ENCODE measurements around the gene ARNT2.

Gene ARNT2

GRCh38 chr15:80457896-80458295, 53.7 kb downstream of the ARNT2 start:
- DNase-seq, result no peak
- intact Hi-C loops (cut with DNase I), result loop anchor here (5.0 to 10.0 kb wide), 2 partner anchors 319 to 517 kb away; partner anchors contain the start of gene CEMIP

GRCh38 chr15:80458580-80458979, 54.4 kb downstream of the ARNT2 start:
- intact Hi-C loops (cut with DNase I), result loop anchor here (5.0 to 10.0 kb wide), 2 partner anchors 319 to 516 kb away; partner anchors contain the start of gene CEMIP
- no peak for DNase-seq

GRCh38 chr15:80459380-80459779, 55.2 kb downstream of the ARNT2 start:
- intact Hi-C loops (cut with DNase I), result loop anchor here (5.0 to 10.0 kb wide), 2 partner anchors 318 to 515 kb away; partner anchors contain the start of gene CEMIP
- DNase-seq, result no peak

GRCh38 chr15:80459818-80460217, 55.6 kb downstream of the ARNT2 start:
- peak in 1 of 42 donors; percentile 48 for DNase-seq
- intact Hi-C loops (cut with DNase I), result loop anchor here (5.0 to 10.0 kb wide), 2 partner anchors 317 to 515 kb away; partner anchors contain the start of gene CEMIP

GRCh38 chr15:80461356-80462095, 57.3 kb downstream of the ARNT2 start:
- intact Hi-C loops (cut with DNase I), result no loop called here
- no peak for DNase-seq

GRCh38 chr15:80462111-80462510, 57.9 kb downstream of the ARNT2 start:
- intact Hi-C loops (cut with DNase I), result no loop called here

GRCh38 chr15:80462836-80463512, 58.8 kb downstream of the ARNT2 start:
- no peak for DNase-seq
- intact Hi-C loops (cut with DNase I), result no loop called here

More at GRCh38 chr15:80462111-80462510, 57.9 kb downstream of the ARNT2 start:
- DNase-seq, result no peak

- intact Hi-C loops (cut with DNase I), result no loop called here
- DNase-seq, result no peak
These were observed 60.9 kb downstream of the ARNT2 start for GRCh38 chr15:80464951-80465625.

- intact Hi-C loops (cut with DNase I), result no loop called here
- DNase-seq, result no peak
These were observed 61.4 kb downstream of the ARNT2 start for GRCh38 chr15:80465626-80466005.

GRCh38 chr15:80466543-80466942, 62.4 kb downstream of the ARNT2 start:
- intact Hi-C loops (cut with DNase I), result no loop called here
- DNase-seq, result no peak

- intact Hi-C loops (cut with DNase I), result no loop called here
- peak in 34 of 42 donors; percentile 20 to 86 (median 57) for DNase-seq
These were observed 63.1 kb downstream of the ARNT2 start for GRCh38 chr15:80467311-80467714.

GRCh38 chr15:80468796-80469195, 64.6 kb downstream of the ARNT2 start:
- intact Hi-C loops (cut with DNase I), result no loop called here

GRCh38 chr15:80471881-80472280, 67.7 kb downstream of the ARNT2 start:
- intact Hi-C loops (cut with DNase I), result loop anchor here (10.0 kb wide), 1 partner anchor 53 kb away; no protein-coding TSS in a partner anchor
- DNase-seq, result no peak

More at GRCh38 chr15:80468796-80469195, 64.6 kb downstream of the ARNT2 start:
- peak in 1 of 42 donors; percentile 34 for DNase-seq

- peak in 1 of 42 donors; percentile 15 for DNase-seq
- intact Hi-C loops (cut with DNase I), result loop anchor here (10.0 kb wide), 1 partner anchor 51 kb away; no protein-coding TSS in a partner anchor
These were observed 69.4 kb downstream of the ARNT2 start for GRCh38 chr15:80473286-80474223.

- intact Hi-C loops (cut with DNase I), result loop anchor here (10.0 kb wide), 1 partner anchor 50 kb away; no protein-coding TSS in a partner anchor
- peak in 1 of 42 donors; percentile 7 for DNase-seq
These were observed 70.3 kb downstream of the ARNT2 start for GRCh38 chr15:80474224-80475215.

- no peak for DNase-seq
- intact Hi-C loops (cut with DNase I), result loop anchor here (10.0 kb wide), 1 partner anchor 49 kb away; no protein-coding TSS in a partner anchor
These were observed 71.4 kb downstream of the ARNT2 start for GRCh38 chr15:80475572-80475971.

- intact Hi-C loops (cut with DNase I), result loop anchor here (10.0 kb wide), 1 partner anchor 49 kb away; no protein-coding TSS in a partner anchor
- DNase-seq, result no peak
These were observed 71.9 kb downstream of the ARNT2 start for GRCh38 chr15:80476036-80476435.
